VCaP (cell line): ENCODE data around the gene P3H4.

Source experiments
- H3K27ac ChIP-seq: fragments of 450-650 bp; 2 replicates; pipeline ENCODE4 v1.5.1; 2017
- CTCF ChIP-seq: fragments of 450-650 bp; conservative IDR thresholded peaks from 2 replicates; pipeline ENCODE4 v1.5.1; 2017; ENCODE audit warnings: mild to moderate bottlenecking, moderate library complexity

P3H4 gene

GRCh38 chr17:41793784-41794539 is 17.8 kb downstream of the P3H4 start:
- no peak for TF ChIP-seq CTCF
- peak overlapping the region; percentile 63 for H3K27ac ChIP-seq

- TF ChIP-seq CTCF, result no peak
- peak overlapping the region; percentile 63 for H3K27ac ChIP-seq
Observed at GRCh38 chr17:41792845-41793783, 18.6 kb downstream of the P3H4 start.

- no peak for TF ChIP-seq CTCF
- H3K27ac ChIP-seq, result peak overlapping the region; percentile 83
Observed at GRCh38 chr17:41787021-41787418, 24.7 kb downstream of the P3H4 start.

- peak; percentile 83 for TF ChIP-seq CTCF
- peak within 1 kb of the TSS; percentile 83 for H3K27ac ChIP-seq
Observed at GRCh38 chr17:41786227-41787020, 25.3 kb downstream of the P3H4 start, which contains the start of gene JUP. Gene JUP, minus strand, starts transcription at chr17:41786711. Its CDS starts 14,857 bp downstream, at chr17:41771854.

- TF ChIP-seq CTCF, result no peak
- peak overlapping the region; percentile 83 for H3K27ac ChIP-seq
Observed at GRCh38 chr17:41785859-41786226, 25.9 kb downstream of the P3H4 start.

- TF ChIP-seq CTCF, result no peak
- H3K27ac ChIP-seq, result peak overlapping the region; percentile 83
Observed at GRCh38 chr17:41785091-41785858, 26.5 kb downstream of the P3H4 start.
